Left lung (tissue), 10 donors: ENCODE measurements around the gene ULK1. TPM values are rescaled to one million over a fixed set of nuclear protein-coding genes. Genes with fewer than 3 reads are reported as not detected.
A peak's percentile ranks its signal among the peaks of the same experiment; 100 is the strongest.

Experiments
- ATAC-seq: fragments of 200-7000 bp; cut with Tn5 transposase; one replicate; pipeline ENCODE4 v1.9.1; 2020; ENCODE audit warnings: moderate library complexity
- DNase-seq, 4 donors: peaks; one replicate each; pipeline ENCODE4 v3.0.0-alpha.2; 2013 to 2020
- H3K27ac ChIP-seq, 2 donors: fragments of 200-600 bp; sonication (generic) in 1 of 2; one replicate each; pipeline versions ENCODE4 v1.5.0 to v1.8.0; 2020 to 2021
- H3K27me3 ChIP-seq, 2 donors: fragments of 200-600 bp; sonication (generic) in 1 of 2; one replicate each; pipeline versions ENCODE4 v1.5.0 to v1.8.0; 2020 to 2021
- H3K36me3 ChIP-seq, 2 donors: fragments of 200-600 bp; sonication (generic) in 1 of 2; one replicate each; pipeline versions ENCODE4 v1.5.0 to v1.8.0; 2020 to 2021
- H3K4me1 ChIP-seq, 2 donors: fragments of 200-600 bp; one replicate each; pipeline ENCODE4 v1.8.0; 2021
- H3K4me3 ChIP-seq, 2 donors: fragments of 200-600 bp; sonication (generic) in 1 of 2; one replicate each; pipeline versions ENCODE4 v1.5.0 to v1.8.0; 2020 to 2021; ENCODE audit warnings: mild to moderate bottlenecking in 1 of 2
- H3K9me3 ChIP-seq, 2 donors: fragments of 200-600 bp; sonication (generic) in 1 of 2; one replicate each; pipeline versions ENCODE4 v1.5.0 to v1.8.0; 2020 to 2021
- intact Hi-C, 2 donors: fragments of 100-400 bp; cut with DNase I; formaldehyde crosslinking; loops; one replicate each; pipeline versions ENCODE4 v1.11.2 to v1.14.2; 2022
- polyA plus RNA-seq, 6 donors: library from polyadenylated mRNA; unstranded; fragments of 120-200 nt; gene quantifications; one replicate each; pipeline ENCODE4 v1.2.1, GENCODE V29; 2013; ENCODE audit not compliant: insufficient read length in 6 of 6
- total RNA-seq, 2 donors: library from RNA; stranded (reverse); fragmentation: NEBNext Ultra II Directional; extraction: Animal tissue kit (Norgen Biotek cat#: 25700); gene quantifications; one replicate each; pipeline ENCODE4 v1.2.1, GENCODE V29; 2021
- TF ChIP-seq, protein P1 (sequence below), 2 donors: fragments of 200-600 bp; sonication (generic) in 1 of 2; IDR thresholded peaks; one replicate each; pipeline versions ENCODE4 v1.5.0 to v1.8.0; 2021; ENCODE audit warnings: antibody characterized with exemption in 2 of 2
- donor health status: DM: no; HTN: yes; CAD: no.
- donor health status: DM: no; HTN: no; CAD: no.

Gene ULK1
- total and polyA plus RNA-seq, 8 donors, result 21.6 to 38.7 (median 28.9) TPM

- Histone ChIP-seq H3K27ac (no peak overlapping the region), H3K9me3 (no peaks in the 10 kb centered on the region), H3K4me1 (peaks cover 0 to 22% of the 10 kb centered on the region in 2 donors), H3K27me3 (no peaks in the 10 kb centered on the region), H3K4me3 (no peak overlapping the region), H3K36me3 (peaks cover 0 to 43% of the 10 kb centered on the region in 2 donors)
- intact Hi-C loops, result no loop called here
- TF ChIP-seq, protein P1, sequence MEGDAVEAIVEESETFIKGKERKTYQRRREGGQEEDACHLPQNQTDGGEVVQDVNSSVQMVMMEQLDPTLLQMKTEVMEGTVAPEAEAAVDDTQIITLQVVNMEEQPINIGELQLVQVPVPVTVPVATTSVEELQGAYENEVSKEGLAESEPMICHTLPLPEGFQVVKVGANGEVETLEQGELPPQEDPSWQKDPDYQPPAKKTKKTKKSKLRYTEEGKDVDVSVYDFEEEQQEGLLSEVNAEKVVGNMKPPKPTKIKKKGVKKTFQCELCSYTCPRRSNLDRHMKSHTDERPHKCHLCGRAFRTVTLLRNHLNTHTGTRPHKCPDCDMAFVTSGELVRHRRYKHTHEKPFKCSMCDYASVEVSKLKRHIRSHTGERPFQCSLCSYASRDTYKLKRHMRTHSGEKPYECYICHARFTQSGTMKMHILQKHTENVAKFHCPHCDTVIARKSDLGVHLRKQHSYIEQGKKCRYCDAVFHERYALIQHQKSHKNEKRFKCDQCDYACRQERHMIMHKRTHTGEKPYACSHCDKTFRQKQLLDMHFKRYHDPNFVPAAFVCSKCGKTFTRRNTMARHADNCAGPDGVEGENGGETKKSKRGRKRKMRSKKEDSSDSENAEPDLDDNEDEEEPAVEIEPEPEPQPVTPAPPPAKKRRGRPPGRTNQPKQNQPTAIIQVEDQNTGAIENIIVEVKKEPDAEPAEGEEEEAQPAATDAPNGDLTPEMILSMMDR (IDR thresholded peaks at IDR 0.05), result no peak
- ATAC-seq, result no peak
- DNase-seq, result no peak
Observed at GRCh38 chr12:131905630-131906091, 11.2 kb downstream of the ULK1 start.

- no peak overlapping the region for H3K4me3 ChIP-seq
- peaks cover 0 to 62% of the 10 kb centered on the region in 2 donors for H3K36me3 ChIP-seq
- no peaks in the 10 kb centered on the region for H3K9me3 ChIP-seq
- H3K27ac ChIP-seq, result no peak overlapping the region
- no peaks in the 10 kb centered on the region for H3K27me3 ChIP-seq
- peak in 1 of 4 donors; percentile 65 for DNase-seq
- no peak for ATAC-seq
- intact Hi-C loops, result no loop called here
- TF ChIP-seq, protein P1 (IDR thresholded peaks at IDR 0.05), result no peak
- H3K4me1 ChIP-seq, result peaks cover 0 to 8% of the 10 kb centered on the region in 2 donors
Observed at GRCh38 chr12:131907379-131908091, 13.1 kb downstream of the ULK1 start.

GRCh38 chr12:131908092-131909080 is 14.0 kb downstream of the ULK1 start:
- Histone ChIP-seq H3K4me3 (no peak overlapping the region), H3K9me3 (no peaks in the 10 kb centered on the region), H3K36me3 (peaks cover 0 to 71% of the 10 kb centered on the region in 2 donors), H3K4me1 (peaks cover 0 to 8% of the 10 kb centered on the region in 2 donors), H3K27me3 (no peaks in the 10 kb centered on the region), H3K27ac (no peak overlapping the region)
- ATAC-seq, result no peak
- TF ChIP-seq, protein P1 (IDR thresholded peaks at IDR 0.05), result no peak
- intact Hi-C loops, result no loop called here
- DNase-seq, result peak in 1 of 4 donors; percentile 81

DNA sequence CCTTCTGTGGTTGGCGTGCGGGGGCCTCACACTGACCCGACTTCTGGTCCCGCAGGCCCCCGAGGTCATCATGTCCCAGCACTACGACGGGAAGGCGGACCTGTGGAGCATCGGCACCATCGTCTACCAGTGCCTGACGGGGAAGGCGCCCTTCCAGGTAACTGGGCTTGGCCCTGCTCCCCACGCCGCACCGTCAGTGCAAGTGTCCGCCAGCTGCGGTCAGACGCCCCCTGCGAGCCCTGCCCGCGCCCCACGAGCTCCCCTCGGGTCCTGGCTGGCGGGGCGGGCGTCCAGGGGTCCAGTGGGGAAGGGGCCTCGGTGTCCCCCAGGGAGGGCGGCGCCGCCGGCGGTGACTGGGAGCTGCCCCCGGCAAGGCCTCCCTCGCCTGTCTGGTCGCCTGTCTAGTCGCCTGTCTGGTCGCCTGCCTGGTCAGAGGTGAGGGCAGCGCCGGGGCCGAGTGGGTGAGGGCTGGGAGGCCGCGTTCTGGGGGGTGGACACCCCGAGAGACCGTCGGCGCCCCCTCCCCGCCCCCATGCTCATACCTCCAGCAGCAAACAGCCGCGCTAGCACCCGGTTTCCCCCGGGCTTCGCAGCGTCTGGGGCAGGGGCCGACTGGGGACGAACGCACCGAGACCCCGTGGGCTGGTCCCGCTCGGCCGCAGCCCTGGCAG is 14.8 kb downstream of the ULK1 start:
- no peak overlapping the region for H3K4me3 ChIP-seq
- ATAC-seq (no peak), DNase-seq (peak in 1 of 4 donors; percentile 80)
- TF ChIP-seq, protein P1 (IDR thresholded peaks at IDR 0.05), result no peak
- no peaks in the 10 kb centered on the region for H3K9me3 ChIP-seq
- no peak overlapping the region for H3K27ac ChIP-seq
- peaks cover 0 to 8% of the 10 kb centered on the region in 2 donors for H3K4me1 ChIP-seq
- H3K36me3 ChIP-seq, result peaks cover 0 to 79% of the 10 kb centered on the region in 2 donors
- intact Hi-C loops, result no loop called here
- H3K27me3 ChIP-seq, result no peaks in the 10 kb centered on the region
